Hematopoietic multipotent progenitor cell treated with erythropoietin and hydrocortisone succinate and interleukin-3 and kit ligand, for 6 days (in vitro differentiated cells): Measurements from ENCODE around the gene POMGNT1.

Experiments used
- DNase-seq: peaks from one replicate; pipeline ENCODE4 v3.0.0-alpha.2; 2015

Gene POMGNT1

GRCh38 chr1:46181343-46182260 lies 16.6 kb downstream of the POMGNT1 start:
- no peak for DNase-seq

GRCh38 chr1:46180082-46180616 lies 18.1 kb downstream of the POMGNT1 start:
- peak; percentile 60 for DNase-seq

DNA sequence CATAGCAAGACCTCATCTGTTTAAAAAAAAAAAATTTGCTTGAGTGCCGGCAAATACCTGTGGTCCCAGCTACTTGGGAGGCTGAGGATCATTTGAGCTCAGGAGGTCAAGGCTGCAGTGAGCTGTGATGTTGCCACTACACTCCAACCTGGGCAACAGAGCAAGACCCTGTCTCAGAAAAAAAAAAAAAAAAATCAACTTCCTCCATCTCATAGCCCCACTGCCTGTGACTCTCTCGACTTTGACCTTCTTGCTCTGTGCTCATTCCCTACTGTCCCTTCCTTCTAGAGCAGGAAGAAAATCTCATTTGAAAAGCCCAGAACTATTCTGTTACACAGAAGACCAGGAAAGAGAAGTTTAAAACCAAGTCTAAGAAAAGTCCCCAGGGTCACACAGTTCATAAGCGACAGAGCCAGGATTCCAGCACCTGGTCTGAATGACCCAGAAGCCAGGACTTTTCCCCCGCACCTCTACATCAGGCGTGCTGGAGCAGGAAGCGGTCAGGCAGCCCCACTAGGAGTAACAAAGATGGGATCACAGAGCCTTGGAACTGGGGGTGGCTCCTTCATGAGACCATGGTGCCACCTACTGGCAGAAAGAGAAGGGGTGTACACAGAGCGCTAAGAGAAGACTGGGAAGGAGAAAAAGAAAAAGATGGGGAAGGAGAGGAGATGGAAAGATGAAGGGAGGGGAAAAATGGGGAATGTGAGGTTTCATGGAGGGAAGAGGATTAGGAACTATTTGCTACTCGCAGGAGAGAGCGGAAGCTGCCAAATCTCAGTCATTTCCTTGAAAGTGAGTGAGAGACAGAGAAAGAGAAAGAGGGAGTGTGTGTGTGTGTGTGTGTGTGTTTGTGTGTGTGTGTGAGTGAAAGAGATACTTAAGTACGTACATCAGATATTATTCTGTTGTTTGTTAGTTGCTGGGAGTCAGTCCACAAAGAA lies 18.8 kb downstream of the POMGNT1 start:
- peak; percentile 92 for DNase-seq

- no peak for DNase-seq
Observed at GRCh38 chr1:46176211-46176865, 21.9 kb downstream of the POMGNT1 start, which contains the start of gene P3R3URF. Gene P3R3URF (minus strand): TSS chr1:46176488. CDS start chr1:46176471, 17 bp downstream.

DNA sequence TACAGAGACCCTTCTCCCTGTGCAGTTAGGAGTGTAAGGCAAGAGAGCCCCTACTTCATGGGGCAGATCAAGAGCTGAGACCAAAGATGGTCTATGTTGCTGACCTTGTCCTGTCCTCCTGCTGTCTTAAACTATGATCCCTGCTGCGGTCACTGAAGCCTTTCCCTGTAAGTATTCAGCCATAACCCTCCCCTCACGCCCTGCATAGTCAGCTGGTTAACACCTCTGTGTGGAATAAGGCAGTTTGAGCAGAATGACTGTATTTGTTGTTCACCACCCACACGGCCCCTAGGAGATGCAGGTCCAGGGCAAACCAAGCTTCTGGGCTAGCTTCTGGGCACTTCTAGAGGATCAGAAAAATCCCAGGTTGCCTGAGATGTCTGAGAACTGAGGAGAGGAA lies 23.0 kb downstream of the POMGNT1 start:
- no peak for DNase-seq

DNA sequence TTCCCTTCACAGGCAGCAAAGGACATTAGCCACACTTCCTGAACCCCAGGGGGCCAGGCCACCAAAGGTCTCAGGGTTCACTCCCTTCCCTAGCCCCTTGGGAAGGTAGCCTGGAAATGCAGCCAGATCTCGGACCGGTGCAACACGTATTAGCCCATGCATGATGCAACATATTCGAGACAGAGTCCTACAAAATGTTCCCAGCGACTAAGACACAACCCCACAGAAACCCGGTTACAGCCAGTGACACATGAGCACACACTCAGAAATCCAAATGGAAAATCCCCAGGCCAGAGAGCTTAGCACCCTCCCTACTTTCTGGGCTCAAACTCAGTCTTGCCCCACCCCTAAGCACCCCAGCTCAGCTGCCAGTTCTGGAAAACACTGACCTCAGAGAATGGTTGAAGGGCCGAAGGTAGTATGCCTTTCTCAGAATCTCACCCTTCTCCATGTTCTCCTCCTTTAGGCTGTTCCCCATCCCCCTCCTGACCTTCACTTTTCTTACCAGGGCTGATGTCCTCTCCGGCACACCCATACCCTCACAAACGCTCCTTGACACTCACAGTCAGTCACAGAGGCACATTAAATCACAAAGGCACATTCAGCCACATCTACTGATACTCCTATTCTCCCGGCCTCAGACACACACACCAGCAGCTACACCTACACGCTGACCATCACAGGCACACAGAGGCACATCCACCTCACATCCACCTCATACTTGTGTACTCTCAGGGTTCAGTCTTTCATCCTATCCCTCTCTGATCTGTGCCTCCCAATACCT lies 23.6 kb downstream of the POMGNT1 start, which contains the start of gene TSPAN1:
Gene TSPAN1, plus strand, starts transcription at position 640 of the 784 bp plus-strand sequence. CDS start 6,021 bp downstream, outside the sequence.
- DNase-seq = no peak

GRCh38 chr1:46173361-46173856 lies 24.8 kb downstream of the POMGNT1 start:
- no peak for DNase-seq

DNA sequence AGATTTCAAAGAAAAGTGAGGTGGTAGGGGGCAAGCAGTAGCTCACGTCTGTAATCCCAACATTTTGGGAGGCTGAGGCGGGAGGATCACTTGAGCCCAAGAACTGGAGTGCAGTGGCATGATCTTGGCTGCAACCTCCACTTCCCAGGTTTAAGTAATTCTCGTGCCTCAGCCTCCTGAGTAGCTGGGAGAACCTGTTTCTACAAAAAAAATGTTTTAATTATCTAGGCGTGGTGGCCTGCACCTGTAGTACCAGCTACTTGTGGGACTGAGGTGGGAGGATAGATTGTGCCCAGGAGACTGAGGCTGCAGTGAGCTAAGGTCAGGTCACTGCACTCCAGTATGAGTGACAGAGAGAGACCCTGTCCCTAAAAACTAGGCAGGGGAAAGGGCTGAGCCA lies 25.9 kb downstream of the POMGNT1 start:
- no peak for DNase-seq

DNA sequence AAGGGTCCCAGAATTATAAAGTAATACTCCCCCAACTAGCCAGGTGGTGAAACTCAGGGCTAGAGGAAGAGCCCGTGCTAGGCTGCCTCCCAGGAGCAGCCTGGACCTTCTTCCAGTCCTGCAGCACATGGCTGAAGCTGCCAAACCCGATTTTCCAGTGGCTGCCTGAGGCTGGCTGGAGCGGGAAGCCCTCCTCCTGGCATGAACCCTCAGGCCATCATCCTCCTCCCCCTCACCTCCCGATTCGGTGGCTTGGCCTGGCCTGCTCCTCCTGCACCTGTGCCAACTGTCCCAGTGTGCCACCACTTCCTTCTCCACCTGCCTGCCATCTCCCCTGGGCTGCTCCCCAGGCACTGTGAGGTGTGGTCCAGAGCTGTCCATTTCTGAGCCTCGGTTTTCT lies 26.4 kb downstream of the POMGNT1 start:
- DNase-seq = no peak

DNA sequence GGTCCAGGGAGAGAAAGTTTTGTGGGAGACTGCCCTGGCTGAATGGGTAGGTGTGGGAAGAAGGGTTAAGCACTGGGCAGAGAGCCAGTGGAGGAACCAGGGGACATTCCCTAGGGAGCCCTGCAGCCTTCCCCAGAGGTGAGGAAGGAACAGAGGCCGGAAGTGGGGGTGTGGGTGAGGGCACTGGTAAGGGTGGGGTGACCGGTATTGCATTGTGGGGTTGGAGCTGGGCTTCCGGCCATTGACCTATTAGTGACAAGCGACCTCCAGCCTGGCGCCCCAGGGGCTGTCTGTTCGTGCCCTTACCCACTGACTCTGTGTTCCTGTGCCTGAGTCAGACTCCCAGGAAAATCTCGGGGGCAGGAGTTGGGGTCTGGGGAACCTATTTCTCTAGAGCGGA lies 26.9 kb downstream of the POMGNT1 start:
- no peak for DNase-seq

DNA sequence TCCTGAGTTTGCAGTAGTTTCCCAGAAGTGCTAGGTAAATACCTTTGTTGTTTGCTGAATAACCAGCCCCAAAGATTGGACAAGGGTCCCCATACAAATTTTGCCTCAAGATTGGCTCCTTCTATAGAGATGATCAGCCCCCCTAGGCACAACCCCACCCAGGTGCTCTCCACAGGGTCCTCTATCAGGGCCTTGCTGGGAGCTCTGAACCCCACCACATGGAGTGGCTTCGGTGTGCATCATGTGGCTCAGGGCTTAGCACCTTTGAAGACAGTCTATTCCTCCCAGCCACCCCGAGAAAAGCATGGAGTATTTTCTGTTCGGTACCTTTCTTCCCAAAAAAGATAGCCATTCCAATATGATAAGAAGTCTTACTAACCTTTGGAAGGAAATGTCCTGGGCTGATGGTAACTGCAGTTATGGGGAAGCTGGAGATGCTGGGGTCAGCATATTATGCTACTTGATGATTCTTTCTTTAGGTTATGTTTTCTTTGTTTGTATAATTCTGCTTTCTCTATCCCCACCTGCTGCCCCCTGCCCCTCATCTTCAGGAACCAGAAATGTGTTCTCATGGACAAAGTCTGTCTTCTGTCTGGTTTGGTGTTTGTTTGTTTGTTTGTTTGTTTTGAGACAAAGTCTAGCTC lies 28.3 kb downstream of the POMGNT1 start:
- no peak for DNase-seq

- no peak for DNase-seq
Observed at GRCh38 chr1:46168477-46168876, 29.8 kb downstream of the POMGNT1 start.

DNA sequence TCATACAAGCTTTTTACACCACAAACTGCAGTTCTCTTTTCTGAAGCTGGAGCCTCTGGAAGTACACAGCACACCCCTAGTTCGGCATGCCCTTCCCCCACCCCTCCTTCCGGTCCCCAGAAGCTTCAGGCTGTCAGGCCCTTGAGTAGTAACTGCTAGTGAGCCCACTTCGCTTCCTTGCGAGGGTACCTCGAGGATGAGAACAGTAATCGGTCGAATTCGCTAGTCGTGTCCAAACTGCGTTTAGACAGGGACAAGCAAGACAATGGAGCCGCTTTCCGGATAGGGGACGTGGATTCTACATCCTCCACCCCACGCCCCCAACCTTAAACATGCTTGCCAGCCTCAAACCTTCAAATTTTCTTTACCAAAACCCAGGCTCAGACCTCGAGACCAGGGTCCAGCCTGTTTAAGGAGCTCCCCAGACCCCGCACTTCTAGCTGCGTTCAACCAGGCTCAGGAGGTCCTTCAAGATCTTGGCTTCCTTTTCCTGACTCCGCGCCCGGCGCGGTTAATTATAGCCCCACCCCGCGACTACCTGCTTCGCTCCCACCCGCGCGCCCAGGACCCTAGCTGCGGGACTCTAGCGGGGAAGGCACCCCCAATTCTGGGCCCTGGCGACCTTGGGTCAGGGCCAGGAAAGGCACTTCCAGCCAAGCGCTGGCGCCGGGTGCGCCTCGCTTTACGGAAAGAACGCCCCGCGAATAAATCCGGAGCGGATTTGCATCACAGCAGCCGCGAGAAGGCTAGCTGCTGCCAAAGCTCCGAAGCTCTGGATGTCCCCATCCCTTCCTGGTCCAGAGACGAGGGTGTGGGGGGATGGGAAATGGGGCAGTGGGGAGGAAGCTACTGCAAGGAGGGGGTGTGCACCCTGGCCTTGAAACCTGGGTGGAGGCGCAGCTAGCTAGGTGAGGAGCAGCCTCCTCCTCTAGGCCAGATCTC lies 31.4 kb downstream of the POMGNT1 start:
- DNase-seq = peak; percentile 45

DNA sequence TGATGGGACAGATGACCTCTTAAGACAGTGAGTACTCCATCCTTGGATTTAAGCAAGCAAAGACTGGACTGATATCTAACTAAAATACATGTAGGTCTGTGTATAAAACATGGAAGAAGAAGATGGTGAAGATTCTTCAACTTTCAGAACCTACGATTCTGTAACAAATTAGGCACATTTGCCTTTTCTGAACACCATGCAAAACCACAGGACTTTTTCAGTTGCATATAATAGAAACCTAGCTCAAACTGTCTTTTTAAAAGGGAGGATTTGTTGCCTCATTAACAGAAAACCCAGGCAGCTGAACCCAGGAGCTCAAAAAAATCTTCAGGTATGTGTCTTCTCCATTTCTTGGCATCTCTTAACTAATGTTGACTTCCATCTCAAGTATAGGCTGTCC lies 38.0 kb downstream of the POMGNT1 start:
- no peak for DNase-seq

DNA sequence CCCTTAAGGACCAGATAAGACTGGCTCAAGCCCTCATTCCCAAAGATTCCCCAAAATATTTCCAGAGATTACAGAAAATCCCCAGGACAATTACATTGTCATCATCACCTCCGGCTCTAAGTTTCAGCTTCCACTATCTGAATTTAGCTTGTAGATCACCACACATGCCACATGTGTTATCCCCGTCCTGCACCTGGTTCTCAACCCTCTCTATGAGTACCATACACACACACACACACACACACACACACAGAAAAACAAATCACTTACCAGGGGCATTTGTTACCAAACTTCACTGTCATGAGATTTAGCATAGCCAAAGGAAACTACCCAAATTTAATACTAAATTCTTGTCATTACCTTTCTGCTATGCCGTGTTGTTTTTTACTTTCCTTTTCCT lies 38.7 kb downstream of the POMGNT1 start:
- no peak for DNase-seq

- DNase-seq = peak; percentile 91
Observed at GRCh38 chr1:46158312-46159281, 39.6 kb downstream of the POMGNT1 start.

DNA sequence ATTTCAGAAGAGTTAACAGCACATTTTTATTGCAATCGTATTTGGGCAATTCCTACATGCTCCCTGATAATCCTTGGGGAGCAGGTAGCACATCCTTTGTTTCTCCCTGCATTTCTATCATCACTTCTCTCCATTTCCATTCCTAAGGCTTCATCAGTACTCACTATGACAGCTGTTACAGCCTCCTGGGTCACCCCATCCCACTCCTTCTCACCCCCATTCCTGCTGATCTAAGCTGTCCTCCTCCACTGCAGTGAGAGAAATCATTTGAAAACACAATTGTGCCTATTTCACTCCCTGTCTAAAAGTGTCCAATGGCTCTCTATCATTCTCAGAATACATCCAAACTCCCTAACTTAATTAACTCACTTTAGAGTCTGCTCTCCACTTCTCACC lies 40.3 kb downstream of the POMGNT1 start:
- DNase-seq = no peak

- no peak for DNase-seq
Observed at GRCh38 chr1:46153732-46154131, 44.5 kb downstream of the POMGNT1 start.

DNA sequence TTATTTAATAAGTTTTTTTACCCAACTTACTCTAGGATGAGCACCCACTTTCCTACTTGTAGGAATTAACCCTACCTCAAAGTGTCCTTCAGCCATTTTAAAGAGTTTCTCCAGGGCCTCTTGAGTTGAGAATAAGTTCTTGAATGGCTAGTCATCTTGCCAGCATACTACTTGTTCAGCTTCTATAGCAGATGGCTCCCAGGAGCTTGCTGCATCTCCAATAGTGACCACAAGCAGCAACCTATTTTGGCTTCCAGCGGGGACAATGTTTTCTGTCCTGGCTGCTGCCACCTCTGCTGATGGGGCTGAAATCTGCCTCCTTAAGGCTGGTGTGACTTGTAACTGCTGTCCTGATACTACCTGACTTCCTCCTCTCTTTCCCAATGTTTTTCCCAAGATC lies 45.0 kb downstream of the POMGNT1 start:
- no peak for DNase-seq
